Neuronal stem cell (in vitro differentiated cells): ENCODE data around the gene RPS27L.

Experiments
- DNase-seq: peaks from one replicate; pipeline ENCODE4 v3.0.0-alpha.2; 2013; ENCODE audit warnings: low spot score
- H2AFZ ChIP-seq: one replicate; pipeline ENCODE4 v1.6.1; 2013; ENCODE audit warnings: mild to moderate bottlenecking, low read length, inconsistent platforms
- H2AK5ac ChIP-seq: 2 replicates; pipeline ENCODE4 v1.6.1; 2013; ENCODE audit warnings: low read depth, mild to moderate bottlenecking, inconsistent platforms, low read length, moderate library complexity, mixed read lengths
- H2BK120ac ChIP-seq: 2 replicates; pipeline ENCODE4 v1.6.1; 2013; ENCODE audit warnings: low read depth, mild to moderate bottlenecking, inconsistent platforms, low read length, moderate library complexity, mixed read lengths
- H2BK12ac ChIP-seq: one replicate; pipeline ENCODE4 v1.6.1; 2013; ENCODE audit warnings: low read length, inconsistent platforms
- H2BK15ac ChIP-seq: 2 replicates; pipeline ENCODE4 v1.6.1; 2013; ENCODE audit warnings: mild to moderate bottlenecking, low read length, inconsistent platforms, mixed read lengths
- H2BK5ac ChIP-seq: one replicate; pipeline ENCODE4 v1.6.1; 2013; ENCODE audit warnings: inconsistent platforms, mild to moderate bottlenecking, low read length, moderate library complexity
- H3K14ac ChIP-seq: one replicate; pipeline ENCODE4 v1.6.1; 2013; ENCODE audit warnings: low read length, inconsistent platforms
- H3K18ac ChIP-seq: 2 replicates; pipeline ENCODE4 v1.6.1; 2013; ENCODE audit warnings: low read length, inconsistent platforms
- H3K23ac ChIP-seq: 2 replicates; pipeline ENCODE4 v1.6.1; 2013; ENCODE audit warnings: low read depth, mild to moderate bottlenecking, mixed read lengths, low read length, inconsistent platforms; ENCODE audit not compliant: poor library complexity
- H3K27ac ChIP-seq: replicated peaks from 3 replicates; pipeline ENCODE4 v1.5.1; 2013; ENCODE audit warnings: low read length, inconsistent platforms
- H3K27me3 ChIP-seq, 3 experiments: 2 replicates each; pipeline ENCODE4 v1.6.1; 2013; ENCODE audit warnings: low read length in 3 of 3, mild to moderate bottlenecking in 2 of 3, inconsistent platforms in 1 of 3, low read depth in 1 of 3, mixed read lengths in 1 of 3, moderate library complexity in 1 of 3; ENCODE audit not compliant: control insufficient read depth in 3 of 3, insufficient read depth in 3 of 3
- H3K36me3 ChIP-seq, 2 donors: replicated peaks in 1 of 2; 2 replicates each; pipeline ENCODE4 v1.6.1; 2013; ENCODE audit warnings: low read length in 2 of 2; ENCODE audit not compliant: control insufficient read depth in 2 of 2, insufficient read depth in 2 of 2
- H3K4ac ChIP-seq: 2 replicates; pipeline ENCODE4 v1.6.1; 2013; ENCODE audit warnings: inconsistent platforms, mild to moderate bottlenecking, low read length, moderate library complexity
- H3K4me1 ChIP-seq, 2 donors: 1 replicate in 1 of 2; 2 replicates in 1 of 2; pipeline ENCODE4 v1.6.1; 2013; ENCODE audit warnings: low read length in 2 of 2, low read depth in 1 of 2; ENCODE audit not compliant: control insufficient read depth in 2 of 2, insufficient read depth in 1 of 2
- H3K4me2 ChIP-seq: one replicate; pipeline ENCODE4 v1.6.1; 2013; ENCODE audit warnings: mild to moderate bottlenecking, low read length, inconsistent platforms; ENCODE audit not compliant: insufficient read depth, poor library complexity, severe bottlenecking
- H3K4me3 ChIP-seq, 2 donors: 2 replicates each; pipeline ENCODE4 v1.5.1; 2013; ENCODE audit warnings: low read length in 2 of 2, mild to moderate bottlenecking in 2 of 2, inconsistent platforms in 1 of 2, moderate library complexity in 1 of 2
- H3K79me1 ChIP-seq: one replicate; pipeline ENCODE4 v1.6.1; 2013; ENCODE audit warnings: low read depth, mild to moderate bottlenecking, inconsistent platforms, low read length, moderate library complexity
- H3K9ac ChIP-seq: one replicate; pipeline ENCODE4 v1.6.1; 2013; ENCODE audit warnings: mild to moderate bottlenecking, low read depth, low read length, inconsistent platforms; ENCODE audit not compliant: poor library complexity
- H3K9me3 ChIP-seq, 2 donors: replicated peaks in 1 of 2; 2 replicates each; pipeline versions ENCODE3 to v1.6.1; 2013; ENCODE audit warnings: low read length in 2 of 2, mild to moderate bottlenecking in 2 of 2, inconsistent platforms in 1 of 2, low read depth in 1 of 2, mixed read lengths in 1 of 2, moderate library complexity in 1 of 2; ENCODE audit not compliant: control insufficient read depth in 2 of 2, insufficient read depth in 1 of 2
- H4K8ac ChIP-seq: one replicate; pipeline ENCODE4 v1.6.1; 2013; ENCODE audit warnings: low read depth, mild to moderate bottlenecking, inconsistent platforms, low read length, moderate library complexity
- H4K91ac ChIP-seq: one replicate; pipeline ENCODE4 v1.6.1; 2013; ENCODE audit warnings: low read length, low read depth, mild to moderate bottlenecking, inconsistent platforms; ENCODE audit not compliant: poor library complexity
- WGBS, 2 donors: extraction: QIAGEN DNeasy Blood & Tissue Kit; methylation state at CpG; one replicate each; pipeline ENCODE4 v1.1.7; 2013; ENCODE audit warnings: missing lambda C conversion rate in 2 of 2, mixed read lengths in 1 of 2; ENCODE audit not compliant: insufficient read length in 2 of 2, insufficient replicate concordance in 1 of 2; ENCODE audit errors: extremely low coverage in 2 of 2; 5-methylcytosine and 5-hydroxymethylcytosine counted together

The RPS27L gene

DNA sequence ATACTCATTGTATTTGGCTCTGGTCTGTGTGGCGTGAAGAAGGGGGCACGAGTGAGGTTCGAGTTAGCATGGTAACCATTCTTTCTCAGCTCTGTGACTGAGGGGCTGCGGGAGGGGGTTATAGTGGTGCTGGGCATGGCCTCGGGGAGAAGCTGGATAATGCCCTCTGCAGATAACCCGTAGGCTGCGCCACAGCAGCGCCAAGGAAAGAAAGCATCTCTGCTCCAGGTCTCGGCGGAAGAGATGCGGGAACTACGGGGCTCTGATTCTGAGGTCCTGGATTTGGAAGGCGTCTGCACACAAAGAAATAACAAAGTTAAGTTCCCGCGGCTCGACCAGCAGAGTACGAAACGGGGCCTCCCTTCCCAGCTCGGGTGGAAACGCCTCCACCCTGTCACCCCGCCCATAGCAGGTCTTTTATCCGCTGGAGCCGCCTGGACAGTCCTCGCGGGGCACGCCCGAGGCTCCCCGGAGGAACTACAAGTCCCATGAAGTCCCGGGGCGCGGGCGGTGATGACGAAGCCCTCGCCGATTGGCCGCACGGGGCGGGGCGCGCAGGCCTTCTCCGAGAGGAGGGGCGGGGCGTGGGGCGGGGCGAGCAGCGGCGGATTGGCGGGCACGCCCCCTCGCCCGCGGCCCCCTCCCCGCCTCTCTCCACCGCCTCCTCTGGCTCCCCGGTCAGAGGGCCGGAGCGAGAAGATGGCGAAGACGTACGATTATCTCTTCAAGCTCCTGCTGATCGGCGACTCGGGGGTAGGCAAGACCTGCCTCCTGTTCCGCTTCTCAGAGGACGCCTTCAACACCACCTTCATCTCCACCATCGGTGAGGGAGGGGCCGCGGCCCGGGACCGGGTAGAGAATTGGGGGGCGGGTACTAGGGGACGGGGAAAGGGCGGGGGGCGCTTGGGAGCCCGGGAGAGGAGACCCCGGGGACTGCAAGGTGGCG is 31.9 kb upstream of the RPS27L start, which contains the start of gene RAB8B:
Gene RAB8B (plus strand): TSS at position 681 of the 946 bp plus-strand sequence. CDS start 19 bp downstream, at position 700.
- peak within 1 kb of the TSS; percentile 50 for H3K14ac ChIP-seq
- no CpG with 5 or more reads among the region's 77 CpGs for WGBS, 2 donors
- H2BK120ac ChIP-seq, result no peak within 1 kb of the TSS
- peaks cover 4 to 21% of the 10 kb centered on the region in 2 donors for H3K4me1 ChIP-seq
- no peak within 1 kb of the TSS for H2AK5ac ChIP-seq
- peak within 1 kb of the TSS; percentile 94 for H3K27ac ChIP-seq
- H3K9me3 ChIP-seq, result no peaks in the 10 kb centered on the region
- H3K4me2 ChIP-seq, result peak within 1 kb of the TSS; percentile 90
- H4K91ac ChIP-seq, result no peak within 1 kb of the TSS
- H4K8ac ChIP-seq, result no peak within 1 kb of the TSS
- peak within 1 kb of the TSS; percentile 95 for H2AFZ ChIP-seq
- no peak within 1 kb of the TSS for H2BK12ac ChIP-seq
- H3K27me3 ChIP-seq, result no peaks in the 10 kb centered on the region
- H2BK5ac ChIP-seq, result peak within 1 kb of the TSS; percentile 88
- peak within 1 kb of the TSS; percentile 93 for H3K18ac ChIP-seq
- DNase-seq, result peak; percentile 98
- H3K4me3 ChIP-seq, result peak within 1 kb of the TSS; percentile 91 to 95
- H3K79me1 ChIP-seq, result no peaks in the 10 kb centered on the region
- no peaks in the 10 kb centered on the region for H3K36me3 ChIP-seq
- peak within 1 kb of the TSS; percentile 58 for H3K23ac ChIP-seq
- H3K4ac ChIP-seq, result no peak within 1 kb of the TSS
- no peak within 1 kb of the TSS for H2BK15ac ChIP-seq
- H3K9ac ChIP-seq, result peak within 1 kb of the TSS; percentile 97

DNA sequence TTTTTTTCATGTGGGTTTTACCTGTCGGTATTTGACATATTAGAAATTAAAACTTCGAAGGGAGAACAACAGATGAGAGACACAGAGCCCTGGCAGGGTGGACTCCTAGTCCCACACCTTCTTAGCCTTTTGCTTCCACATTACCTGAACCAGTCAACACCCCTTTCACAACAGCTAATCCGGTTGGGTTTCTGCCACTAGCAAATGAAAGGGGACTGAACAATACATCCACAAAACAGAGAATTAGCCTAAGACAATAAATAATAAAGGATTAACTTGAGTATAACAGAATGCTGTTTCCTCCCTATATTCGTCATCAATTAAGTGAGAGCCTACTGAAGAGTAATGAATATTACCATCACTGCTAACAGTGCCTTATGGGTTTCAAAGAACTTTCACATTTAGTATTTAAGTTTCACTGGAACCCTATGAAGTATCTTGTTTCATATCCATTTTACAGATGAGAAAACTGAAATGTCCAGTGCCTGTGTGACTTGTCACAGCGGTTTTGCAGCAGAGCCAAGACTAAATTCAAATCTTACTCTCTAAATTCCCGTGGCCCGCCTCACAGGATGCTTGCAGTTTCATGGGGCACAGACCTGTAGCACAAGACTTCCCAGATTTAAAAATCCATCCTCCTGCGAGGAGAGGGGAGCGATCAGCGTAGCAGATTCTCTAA is 31.1 kb upstream of the RPS27L start:
- no peaks in the 10 kb centered on the region for H3K36me3 ChIP-seq
- H3K27ac ChIP-seq, result peak overlapping the region; percentile 94
- no peaks in the 10 kb centered on the region for H3K9me3 ChIP-seq
- H2BK5ac ChIP-seq, result peak overlapping the region; percentile 88
- no peak overlapping the region for H2AK5ac ChIP-seq
- H3K27me3 ChIP-seq, result no peaks in the 10 kb centered on the region
- H3K4ac ChIP-seq, result no peak overlapping the region
- H3K4me2 ChIP-seq, result peak overlapping the region; percentile 76
- H3K23ac ChIP-seq, result no peak overlapping the region
- no peaks in the 10 kb centered on the region for H3K79me1 ChIP-seq
- no peak overlapping the region for H2BK12ac ChIP-seq
- peak overlapping the region; percentile 95 for H2AFZ ChIP-seq
- peak overlapping the region; percentile 68 to 78 for H3K4me3 ChIP-seq
- peaks cover 4 to 16% of the 10 kb centered on the region in 2 donors for H3K4me1 ChIP-seq
- no peak overlapping the region for H2BK15ac ChIP-seq
- no peak overlapping the region for H4K91ac ChIP-seq
- WGBS, 2 donors, result no CpG with 5 or more reads among the region's 10 CpGs
- no peak overlapping the region for H2BK120ac ChIP-seq
- no peak overlapping the region for H4K8ac ChIP-seq
- no peak overlapping the region for H3K14ac ChIP-seq
- peak overlapping the region; percentile 66 for H3K9ac ChIP-seq
- DNase-seq, result no peak
- H3K18ac ChIP-seq, result peak overlapping the region; percentile 93

DNA sequence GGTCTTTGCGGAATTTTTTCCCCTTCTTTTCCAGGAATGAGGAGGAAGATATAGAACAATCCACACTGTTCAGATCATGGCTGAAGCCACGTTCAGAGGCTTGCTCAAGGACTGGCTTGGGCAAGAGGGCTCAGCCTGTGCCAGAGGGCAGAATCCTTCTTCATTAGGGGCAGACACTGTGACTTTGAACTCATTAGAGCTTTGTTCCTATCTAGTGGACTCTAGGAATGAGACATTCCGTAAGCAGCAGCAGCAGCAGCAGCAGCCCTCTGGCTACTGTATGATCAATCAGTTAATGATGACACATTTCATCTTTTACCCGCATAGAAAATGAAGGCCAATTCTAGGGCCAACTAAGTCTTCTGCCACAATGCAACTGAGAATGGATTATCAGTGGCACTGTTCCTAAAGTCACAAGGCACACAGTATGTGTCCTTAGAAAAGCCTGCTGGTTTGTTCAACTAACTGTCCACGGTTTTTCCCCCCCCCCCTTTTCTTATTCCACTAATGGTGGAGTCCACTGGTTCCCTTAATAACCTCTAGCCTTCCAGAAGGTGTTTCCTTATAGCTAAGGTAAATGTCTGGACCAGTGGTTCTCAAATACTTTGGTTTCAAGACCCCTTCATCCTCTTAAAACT is 30.4 kb upstream of the RPS27L start:
- no CpG with 5 or more reads among the region's 5 CpGs for whole genome bisulfite sequencing, 2 donors

More for the DNA sequence above, 30.4 kb upstream of the RPS27L start:
- H2AFZ ChIP-seq, result peak overlapping the region; percentile 95
- no peaks in the 10 kb centered on the region for H3K36me3 ChIP-seq
- peaks cover 4 to 16% of the 10 kb centered on the region in 2 donors for H3K4me1 ChIP-seq
- no peak for DNase-seq
- no peak overlapping the region for H4K91ac ChIP-seq
- H2BK15ac ChIP-seq, result peak overlapping the region; percentile 21
- H2AK5ac ChIP-seq, result peak overlapping the region; percentile 47
- no peak overlapping the region for H2BK120ac ChIP-seq
- no peak overlapping the region for H3K4me2 ChIP-seq
- H3K14ac ChIP-seq, result no peak overlapping the region
- no peaks in the 10 kb centered on the region for H3K27me3 ChIP-seq
- H2BK12ac ChIP-seq, result no peak overlapping the region
- no peak overlapping the region for H3K4ac ChIP-seq
- H2BK5ac ChIP-seq, result no peak overlapping the region
- H3K9ac ChIP-seq, result no peak overlapping the region
- no peaks in the 10 kb centered on the region for H3K79me1 ChIP-seq
- no peak overlapping the region for H3K4me3 ChIP-seq
- no peak overlapping the region for H4K8ac ChIP-seq
- no peak overlapping the region for H3K23ac ChIP-seq
- no peaks in the 10 kb centered on the region for H3K9me3 ChIP-seq
- H3K27ac ChIP-seq, result no peak overlapping the region
- H3K18ac ChIP-seq, result peak overlapping the region; percentile 58
